ENCODE results near the gene CHAT.

- TF ChIP-seq YY1 (IDR thresholded peaks at IDR 0.05; ENCODE audit: insufficient read depth, insufficient read length) (no peak), SUZ12 (IDR thresholded peaks at IDR 0.05; ENCODE audit: extremely low read depth, insufficient read depth, insufficient read length) (no peak), ZNF274 (IDR thresholded peaks at IDR 0.05; ENCODE audit: low read depth, low read length) (no peak)
Measured at GRCh38 chr10:49694466-49694865, 80.6 kb downstream of the CHAT start.
